ENCODE measurements around the gene RHOB.

RHOB gene

DNA sequence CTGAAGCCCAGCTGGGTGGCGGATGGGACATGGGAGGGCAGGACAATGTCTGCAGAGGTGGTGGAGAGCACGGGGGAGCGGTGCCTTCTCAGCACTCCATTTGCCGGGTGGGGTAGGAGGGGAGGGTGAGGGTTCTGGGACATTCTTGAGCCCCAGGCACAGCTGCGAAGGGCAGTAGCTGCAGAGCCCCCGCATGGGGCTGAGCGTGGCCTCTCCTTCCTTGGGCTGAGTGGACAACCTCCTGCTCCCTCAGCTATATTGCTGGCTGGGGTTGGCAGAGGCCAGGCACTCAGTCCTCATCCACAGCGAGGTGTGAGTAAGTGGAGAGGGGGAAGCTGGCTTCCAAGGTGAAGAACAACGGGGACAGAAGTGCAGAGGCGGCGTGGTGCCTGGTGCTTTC, 50.1 kb downstream of the RHOB start:
- Histone ChIP-seq H3K4me3 (no peak overlapping the region), H3K27me3 (ENCODE audit: low read depth) (no peaks in the 10 kb centered on the region), H3K4me1 (peaks cover 4% of the 10 kb centered on the region; the same call in 1 of the 2 replicates), H3K36me3 (replicated peaks) (no peaks in the 10 kb centered on the region), H3K9me3 (no peaks in the 10 kb centered on the region)
- no peak for DNase-seq (ENCODE audit: low spot score in 2 of 2)
- in situ Hi-C loops (cut with MboI; ENCODE audit: low sequenced_read_pairs), result no loop called here
